ENCODE results near the gene ATP7A. TPM values are rescaled to one million over a fixed set of nuclear protein-coding genes. Genes with fewer than 3 reads are reported as not detected.
"Not testable (repeated sequence)": the region's sequence is repeated elsewhere in the genome, so short reads cannot be mapped to it uniquely, and the experiment has no call there.

The ATP7A gene
- total RNA-seq, 1 experiment from 2014 or later: 26.5 TPM

- no peak overlapping the region for H3K4me3 ChIP-seq
- no peak overlapping the region for H3K27ac ChIP-seq
- H3K9me3 ChIP-seq (replicated peaks): no peaks in the 10 kb centered on the region
- no peaks in the 10 kb centered on the region for H3K36me3 ChIP-seq
- H3K4me1 ChIP-seq (replicated peaks): no peaks in the 10 kb centered on the region
- DNase-seq (ENCODE audit: low read depth in 1 of 2, low spot score in 2 of 2): no peak
- H3K27me3 ChIP-seq (replicated peaks): no peaks in the 10 kb centered on the region
These were observed 13.9 kb downstream of the ATP7A start for GRCh38 chrX:77924320-77924859.

GRCh38 chrX:77925764-77926163, 15.3 kb downstream of the ATP7A start:
- no peaks in the 10 kb centered on the region for H3K9me3 ChIP-seq (replicated peaks)
- DNase-seq (ENCODE audit: low read depth in 1 of 2, low spot score in 2 of 2): no peak
- H3K36me3 ChIP-seq: no peaks in the 10 kb centered on the region
- H3K27me3 ChIP-seq (replicated peaks): no peaks in the 10 kb centered on the region
- no peak overlapping the region for H3K4me3 ChIP-seq
- H3K4me1 ChIP-seq (replicated peaks): no peaks in the 10 kb centered on the region
- H3K27ac ChIP-seq: no peak overlapping the region

- no peaks in the 10 kb centered on the region for H3K27me3 ChIP-seq (replicated peaks)
- no peak for DNase-seq (ENCODE audit: low read depth in 1 of 2, low spot score in 2 of 2)
- H3K4me1 ChIP-seq (replicated peaks): no peaks in the 10 kb centered on the region
- H3K36me3 ChIP-seq: no peaks in the 10 kb centered on the region
- H3K27ac ChIP-seq: no peak overlapping the region
- no peaks in the 10 kb centered on the region for H3K9me3 ChIP-seq (replicated peaks)
- H3K4me3 ChIP-seq: no peak overlapping the region
These were observed 20.1 kb downstream of the ATP7A start for GRCh38 chrX:77930581-77930980.

GRCh38 chrX:77935886-77936285, 25.4 kb downstream of the ATP7A start:
- no peak overlapping the region for H3K27ac ChIP-seq
- no peaks in the 10 kb centered on the region for H3K27me3 ChIP-seq (replicated peaks)
- no peak for DNase-seq (ENCODE audit: low read depth in 1 of 2, low spot score in 2 of 2)
- H3K36me3 ChIP-seq: no peaks in the 10 kb centered on the region
- no peak overlapping the region for H3K4me3 ChIP-seq
- H3K9me3 ChIP-seq (replicated peaks): no peaks in the 10 kb centered on the region
- peaks cover 13% of the 10 kb centered on the region for H3K4me1 ChIP-seq (replicated peaks)

GRCh38 chrX:77936299-77936698, 25.8 kb downstream of the ATP7A start:
- no peaks in the 10 kb centered on the region for H3K36me3 ChIP-seq
- no peak for DNase-seq (ENCODE audit: low read depth in 1 of 2, low spot score in 2 of 2)
- H3K27ac ChIP-seq: no peak overlapping the region
- no peak overlapping the region for H3K4me3 ChIP-seq
- H3K27me3 ChIP-seq (replicated peaks): no peaks in the 10 kb centered on the region
- H3K9me3 ChIP-seq (replicated peaks): no peaks in the 10 kb centered on the region
- peaks cover 13% of the 10 kb centered on the region for H3K4me1 ChIP-seq (replicated peaks)

- Histone ChIP-seq H3K27ac (peak overlapping the region; percentile 39; the same call in 1 of the 2 replicates), H3K9me3 (replicated peaks) (no peaks in the 10 kb centered on the region), H3K27me3 (replicated peaks) (no peaks in the 10 kb centered on the region), H3K36me3 (no peaks in the 10 kb centered on the region), H3K4me1 (replicated peaks) (peaks cover 13% of the 10 kb centered on the region), H3K4me3 (no peak overlapping the region)
- DNase-seq (ENCODE audit: low read depth in 1 of 2, low spot score in 2 of 2): peak in 1 of 2 experiments; percentile 31
These were observed 26.8 kb downstream of the ATP7A start for GRCh38 chrX:77937291-77937690.

- no peaks in the 10 kb centered on the region for H3K27me3 ChIP-seq (replicated peaks)
- H3K9me3 ChIP-seq (replicated peaks): no peaks in the 10 kb centered on the region
- H3K4me1 ChIP-seq (replicated peaks): peaks cover 13% of the 10 kb centered on the region
- no peak overlapping the region for H3K4me3 ChIP-seq
- no peak overlapping the region for H3K27ac ChIP-seq
- no peaks in the 10 kb centered on the region for H3K36me3 ChIP-seq
- DNase-seq (ENCODE audit: low read depth in 1 of 2, low spot score in 2 of 2): no peak
These were observed 27.7 kb downstream of the ATP7A start for GRCh38 chrX:77938083-77938680.

GRCh38 chrX:77945031-77945430, 34.5 kb downstream of the ATP7A start:
- H3K27ac ChIP-seq; H3K27me3 ChIP-seq (replicated peaks); H3K4me3 ChIP-seq; H3K9me3 ChIP-seq (replicated peaks); DNase-seq (ENCODE audit: low read depth in 1 of 2, low spot score in 2 of 2); H3K4me1 ChIP-seq (replicated peaks); H3K36me3 ChIP-seq: not testable (repeated sequence)

- no peak for DNase-seq (ENCODE audit: low read depth in 1 of 2, low spot score in 2 of 2)
- H3K9me3 ChIP-seq (replicated peaks): no peaks in the 10 kb centered on the region
- no peaks in the 10 kb centered on the region for H3K36me3 ChIP-seq
- H3K27me3 ChIP-seq (replicated peaks): no peaks in the 10 kb centered on the region
- H3K4me3 ChIP-seq: no peak overlapping the region
- H3K4me1 ChIP-seq (replicated peaks): no peaks in the 10 kb centered on the region
- H3K27ac ChIP-seq: no peak overlapping the region
These were observed 35.5 kb downstream of the ATP7A start for GRCh38 chrX:77945910-77946545.

GRCh38 chrX:77946571-77946970, 36.1 kb downstream of the ATP7A start:
- H3K9me3 ChIP-seq (replicated peaks): no peaks in the 10 kb centered on the region
- no peak overlapping the region for H3K27ac ChIP-seq
- H3K36me3 ChIP-seq: no peaks in the 10 kb centered on the region
- H3K27me3 ChIP-seq (replicated peaks): no peaks in the 10 kb centered on the region
- DNase-seq (ENCODE audit: low read depth in 1 of 2, low spot score in 2 of 2): no peak
- H3K4me1 ChIP-seq (replicated peaks): no peaks in the 10 kb centered on the region
- H3K4me3 ChIP-seq: no peak overlapping the region

- no peak overlapping the region for H3K27ac ChIP-seq
- no peaks in the 10 kb centered on the region for H3K9me3 ChIP-seq (replicated peaks)
- H3K27me3 ChIP-seq (replicated peaks): no peaks in the 10 kb centered on the region
- no peaks in the 10 kb centered on the region for H3K36me3 ChIP-seq
- no peak for DNase-seq (ENCODE audit: low read depth in 1 of 2, low spot score in 2 of 2)
- H3K4me3 ChIP-seq: no peak overlapping the region
- H3K4me1 ChIP-seq (replicated peaks): peaks cover 7% of the 10 kb centered on the region
These were observed 39.3 kb downstream of the ATP7A start for GRCh38 chrX:77949840-77950239.

- DNase-seq (ENCODE audit: low read depth in 1 of 2, low spot score in 2 of 2): no peak
- Histone ChIP-seq H3K9me3 (replicated peaks) (no peaks in the 10 kb centered on the region), H3K27ac (no peak overlapping the region), H3K4me3 (no peak overlapping the region), H3K36me3 (no peaks in the 10 kb centered on the region), H3K4me1 (replicated peaks) (peaks cover 7% of the 10 kb centered on the region), H3K27me3 (replicated peaks) (no peaks in the 10 kb centered on the region)
These were observed 41.7 kb downstream of the ATP7A start for GRCh38 chrX:77952173-77952572.

GRCh38 chrX:77953302-77953701, 42.8 kb downstream of the ATP7A start:
- Histone ChIP-seq H3K36me3 (no peaks in the 10 kb centered on the region), H3K27ac (no peak overlapping the region), H3K9me3 (replicated peaks) (no peaks in the 10 kb centered on the region), H3K4me3 (no peak overlapping the region), H3K27me3 (replicated peaks) (no peaks in the 10 kb centered on the region), H3K4me1 (replicated peaks) (peaks cover 7% of the 10 kb centered on the region)
- no peak for DNase-seq (ENCODE audit: low read depth in 1 of 2, low spot score in 2 of 2)

GRCh38 chrX:77953708-77954107, 43.2 kb downstream of the ATP7A start:
- H3K4me3 ChIP-seq: no peak overlapping the region
- H3K9me3 ChIP-seq (replicated peaks): no peaks in the 10 kb centered on the region
- H3K27me3 ChIP-seq (replicated peaks): no peaks in the 10 kb centered on the region
- no peak overlapping the region for H3K27ac ChIP-seq
- DNase-seq (ENCODE audit: low read depth in 1 of 2, low spot score in 2 of 2): peak in 1 of 2 experiments; percentile 2
- peaks cover 7% of the 10 kb centered on the region for H3K4me1 ChIP-seq (replicated peaks)
- no peaks in the 10 kb centered on the region for H3K36me3 ChIP-seq

Measured in SJSA1 (cell line).